GM19467 (cell line): ENCODE measurements around the gene DOCK7.

Source experiments
- ATAC-seq: cut with Tn5 transposase; IDR thresholded peaks from one replicate; pipeline ENCODE4 v1.9.1; 2021; ENCODE audit warnings: mild to moderate bottlenecking, moderate library complexity; ENCODE audit not compliant: unreplicated experiment

DOCK7 gene

DNA sequence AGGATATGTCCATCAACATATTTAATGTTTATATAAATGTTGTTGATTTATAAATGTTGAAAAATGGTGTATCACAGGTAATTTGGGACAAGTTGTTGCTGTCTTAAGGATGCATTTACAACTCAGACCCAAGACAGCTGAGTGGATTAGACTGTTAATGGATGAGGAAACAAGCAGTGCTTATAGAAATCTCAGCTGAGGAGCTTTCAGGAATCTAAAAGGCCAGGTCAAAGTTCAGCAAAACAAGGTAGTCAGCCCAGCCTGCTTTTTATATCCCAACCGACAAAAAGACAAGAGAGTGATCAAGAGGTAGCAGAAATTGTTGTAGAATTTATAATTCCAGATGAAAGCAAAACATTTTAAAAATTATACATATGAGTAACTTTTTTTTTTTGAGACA lies 268.0 kb downstream of the DOCK7 start:
- no peak for ATAC-seq

- no peak for ATAC-seq
Measured at GRCh38 chr1:62417351-62417999, 270.7 kb downstream of the DOCK7 start.

- ATAC-seq: no peak
Measured at GRCh38 chr1:62415687-62416086, 272.5 kb downstream of the DOCK7 start.

- no peak for ATAC-seq
Measured at GRCh38 chr1:62407398-62408009, 280.7 kb downstream of the DOCK7 start.

DNA sequence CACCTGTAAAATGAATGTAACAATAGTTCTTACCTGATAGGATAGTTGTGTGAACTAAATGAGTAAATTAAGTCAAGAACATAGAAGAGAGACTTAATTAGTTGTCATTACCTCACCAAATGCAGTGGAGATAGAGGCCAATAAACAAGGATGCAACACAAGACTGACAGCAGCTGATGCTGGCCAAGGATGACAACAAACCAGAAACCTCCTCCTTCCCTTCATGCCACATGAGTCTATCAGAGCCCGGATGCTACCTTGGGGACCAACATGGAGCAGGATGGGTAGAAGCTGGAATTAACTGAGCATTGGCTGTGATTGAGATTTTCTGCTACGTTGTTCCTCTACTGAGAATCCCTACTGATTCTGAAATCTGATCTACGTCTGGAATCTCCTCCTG lies 281.6 kb downstream of the DOCK7 start:
- no peak for ATAC-seq

- ATAC-seq: no peak
Measured at GRCh38 chr1:62405247-62405646, 282.9 kb downstream of the DOCK7 start.
